HG03432 (cell line): ENCODE results near the gene PRRC2A.
A peak's percentile ranks its signal among the peaks of the same experiment; 100 is the strongest.

ENCODE experiments used
- ATAC-seq: cut with Tn5 transposase; IDR thresholded peaks from one replicate; pipeline ENCODE4 v1.9.1; 2021; ENCODE audit warnings: mild to moderate bottlenecking, moderate library complexity; ENCODE audit not compliant: unreplicated experiment

PRRC2A gene

DNA sequence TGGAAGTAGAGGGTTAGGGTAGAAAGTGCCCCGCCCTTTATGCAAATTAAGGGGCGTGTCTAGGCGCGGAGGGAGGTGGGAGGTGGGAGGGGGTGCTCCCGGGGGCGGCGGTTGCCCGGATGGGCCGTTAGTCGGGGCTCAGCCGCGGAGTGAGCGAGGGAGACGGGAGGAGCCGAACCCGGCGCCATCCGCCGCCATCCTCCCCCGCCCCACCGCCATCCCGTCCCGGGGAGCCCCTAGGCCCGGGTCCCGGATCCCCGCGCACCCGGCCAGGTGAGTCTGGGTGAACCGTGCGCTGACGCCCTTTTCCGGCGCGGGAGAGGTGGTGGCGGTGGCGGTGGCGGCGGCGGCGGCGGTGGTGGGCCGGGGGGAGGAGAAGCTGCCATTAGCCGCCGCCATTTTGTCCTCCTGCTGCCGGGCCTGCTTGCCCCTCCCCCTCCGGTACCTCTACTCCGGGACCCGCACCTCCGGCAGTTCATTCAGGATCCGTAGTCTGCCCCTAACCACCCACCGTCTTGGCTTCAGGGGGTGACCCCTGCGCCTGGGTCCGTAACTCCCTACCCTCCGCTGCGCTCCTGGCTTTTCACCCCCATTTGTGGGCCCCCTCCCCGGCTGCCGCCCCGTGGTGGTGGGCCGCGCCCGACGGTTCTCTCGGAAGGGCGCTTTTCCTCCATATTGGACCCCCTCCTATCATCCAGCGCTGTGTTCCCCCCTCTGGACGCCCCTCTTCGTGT lies at the start of gene PRRC2A:
Gene PRRC2A, plus strand, starts transcription at position 130 of the 734 bp plus-strand sequence. CDS start 2,075 bp downstream, outside the sequence.
- ATAC-seq: peak; percentile 57

DNA sequence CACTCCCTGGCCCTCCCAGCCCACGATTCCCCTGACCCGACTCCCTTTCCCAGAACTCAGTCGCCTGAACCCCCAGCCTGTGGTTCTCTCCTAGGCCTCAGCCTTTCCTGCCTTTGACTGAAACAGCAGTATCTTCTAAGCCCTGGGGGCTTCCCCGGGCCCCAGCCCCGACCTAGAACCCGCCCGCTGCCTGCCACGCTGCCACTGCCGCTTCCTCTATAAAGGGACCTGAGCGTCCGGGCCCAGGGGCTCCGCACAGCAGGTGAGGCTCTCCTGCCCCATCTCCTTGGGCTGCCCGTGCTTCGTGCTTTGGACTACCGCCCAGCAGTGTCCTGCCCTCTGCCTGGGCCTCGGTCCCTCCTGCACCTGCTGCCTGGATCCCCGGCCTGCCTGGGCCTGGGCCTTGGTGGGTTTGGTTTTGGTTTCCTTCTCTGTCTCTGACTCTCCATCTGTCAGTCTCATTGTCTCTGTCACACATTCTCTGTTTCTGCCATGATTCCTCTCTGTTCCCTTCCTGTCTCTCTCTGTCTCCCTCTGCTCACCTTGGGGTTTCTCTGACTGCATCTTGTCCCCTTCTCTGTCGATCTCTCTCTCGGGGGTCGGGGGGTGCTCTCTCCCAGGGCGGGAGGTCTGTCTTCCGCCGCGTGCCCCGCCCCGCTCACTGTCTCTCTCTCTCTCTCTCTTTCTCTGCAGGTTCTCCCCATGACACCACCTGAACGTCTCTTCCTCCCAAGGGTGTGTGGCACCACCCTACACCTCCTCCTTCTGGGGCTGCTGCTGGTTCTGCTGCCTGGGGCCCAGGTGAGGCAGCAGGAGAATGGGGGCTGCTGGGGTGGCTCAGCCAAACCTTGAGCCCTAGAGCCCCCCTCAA lies 48.2 kb upstream of the PRRC2A start, which contains the start of gene LTA:
Gene LTA, plus strand, starts transcription at position 249 of the 871 bp plus-strand sequence. Its CDS starts 454 bp downstream, at position 703.
- ATAC-seq: peak; percentile 33

DNA sequence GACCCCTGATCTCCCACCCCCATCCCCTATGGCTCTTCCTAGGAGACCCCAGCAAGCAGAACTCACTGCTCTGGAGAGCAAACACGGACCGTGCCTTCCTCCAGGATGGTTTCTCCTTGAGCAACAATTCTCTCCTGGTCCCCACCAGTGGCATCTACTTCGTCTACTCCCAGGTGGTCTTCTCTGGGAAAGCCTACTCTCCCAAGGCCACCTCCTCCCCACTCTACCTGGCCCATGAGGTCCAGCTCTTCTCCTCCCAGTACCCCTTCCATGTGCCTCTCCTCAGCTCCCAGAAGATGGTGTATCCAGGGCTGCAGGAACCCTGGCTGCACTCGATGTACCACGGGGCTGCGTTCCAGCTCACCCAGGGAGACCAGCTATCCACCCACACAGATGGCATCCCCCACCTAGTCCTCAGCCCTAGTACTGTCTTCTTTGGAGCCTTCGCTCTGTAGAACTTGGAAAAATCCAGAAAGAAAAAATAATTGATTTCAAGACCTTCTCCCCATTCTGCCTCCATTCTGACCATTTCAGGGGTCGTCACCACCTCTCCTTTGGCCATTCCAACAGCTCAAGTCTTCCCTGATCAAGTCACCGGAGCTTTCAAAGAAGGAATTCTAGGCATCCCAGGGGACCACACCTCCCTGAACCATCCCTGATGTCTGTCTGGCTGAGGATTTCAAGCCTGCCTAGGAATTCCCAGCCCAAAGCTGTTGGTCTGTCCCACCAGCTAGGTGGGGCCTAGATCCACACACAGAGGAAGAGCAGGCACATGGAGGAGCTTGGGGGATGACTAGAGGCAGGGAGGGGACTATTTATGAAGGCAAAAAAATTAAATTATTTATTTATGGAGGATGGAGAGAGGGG lies 47.0 kb upstream of the PRRC2A start:
- no peak for ATAC-seq

DNA sequence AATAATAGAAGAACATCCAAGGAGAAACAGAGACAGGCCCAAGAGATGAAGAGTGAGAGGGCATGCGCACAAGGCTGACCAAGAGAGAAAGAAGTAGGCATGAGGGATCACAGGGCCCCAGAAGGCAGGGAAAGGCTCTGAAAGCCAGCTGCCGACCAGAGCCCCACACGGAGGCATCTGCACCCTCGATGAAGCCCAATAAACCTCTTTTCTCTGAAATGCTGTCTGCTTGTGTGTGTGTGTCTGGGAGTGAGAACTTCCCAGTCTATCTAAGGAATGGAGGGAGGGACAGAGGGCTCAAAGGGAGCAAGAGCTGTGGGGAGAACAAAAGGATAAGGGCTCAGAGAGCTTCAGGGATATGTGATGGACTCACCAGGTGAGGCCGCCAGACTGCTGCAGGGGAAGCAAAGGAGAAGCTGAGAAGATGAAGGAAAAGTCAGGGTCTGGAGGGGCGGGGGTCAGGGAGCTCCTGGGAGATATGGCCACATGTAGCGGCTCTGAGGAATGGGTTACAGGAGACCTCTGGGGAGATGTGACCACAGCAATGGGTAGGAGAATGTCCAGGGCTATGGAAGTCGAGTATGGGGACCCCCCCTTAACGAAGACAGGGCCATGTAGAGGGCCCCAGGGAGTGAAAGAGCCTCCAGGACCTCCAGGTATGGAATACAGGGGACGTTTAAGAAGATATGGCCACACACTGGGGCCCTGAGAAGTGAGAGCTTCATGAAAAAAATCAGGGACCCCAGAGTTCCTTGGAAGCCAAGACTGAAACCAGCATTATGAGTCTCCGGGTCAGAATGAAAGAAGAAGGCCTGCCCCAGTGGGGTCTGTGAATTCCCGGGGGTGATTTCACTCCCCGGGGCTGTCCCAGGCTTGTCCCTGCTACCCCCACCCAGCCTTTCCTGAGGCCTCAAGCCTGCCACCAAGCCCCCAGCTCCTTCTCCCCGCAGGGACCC lies 46.1 kb upstream of the PRRC2A start:
- no peak for ATAC-seq

DNA sequence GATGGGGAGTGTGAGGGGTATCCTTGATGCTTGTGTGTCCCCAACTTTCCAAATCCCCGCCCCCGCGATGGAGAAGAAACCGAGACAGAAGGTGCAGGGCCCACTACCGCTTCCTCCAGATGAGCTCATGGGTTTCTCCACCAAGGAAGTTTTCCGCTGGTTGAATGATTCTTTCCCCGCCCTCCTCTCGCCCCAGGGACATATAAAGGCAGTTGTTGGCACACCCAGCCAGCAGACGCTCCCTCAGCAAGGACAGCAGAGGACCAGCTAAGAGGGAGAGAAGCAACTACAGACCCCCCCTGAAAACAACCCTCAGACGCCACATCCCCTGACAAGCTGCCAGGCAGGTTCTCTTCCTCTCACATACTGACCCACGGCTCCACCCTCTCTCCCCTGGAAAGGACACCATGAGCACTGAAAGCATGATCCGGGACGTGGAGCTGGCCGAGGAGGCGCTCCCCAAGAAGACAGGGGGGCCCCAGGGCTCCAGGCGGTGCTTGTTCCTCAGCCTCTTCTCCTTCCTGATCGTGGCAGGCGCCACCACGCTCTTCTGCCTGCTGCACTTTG lies 45.1 kb upstream of the PRRC2A start, which contains the start of gene TNF:
Gene TNF, plus strand, starts transcription at position 231 of the 567 bp plus-strand sequence. Its CDS starts 177 bp downstream, at position 408.
- ATAC-seq: no peak

DNA sequence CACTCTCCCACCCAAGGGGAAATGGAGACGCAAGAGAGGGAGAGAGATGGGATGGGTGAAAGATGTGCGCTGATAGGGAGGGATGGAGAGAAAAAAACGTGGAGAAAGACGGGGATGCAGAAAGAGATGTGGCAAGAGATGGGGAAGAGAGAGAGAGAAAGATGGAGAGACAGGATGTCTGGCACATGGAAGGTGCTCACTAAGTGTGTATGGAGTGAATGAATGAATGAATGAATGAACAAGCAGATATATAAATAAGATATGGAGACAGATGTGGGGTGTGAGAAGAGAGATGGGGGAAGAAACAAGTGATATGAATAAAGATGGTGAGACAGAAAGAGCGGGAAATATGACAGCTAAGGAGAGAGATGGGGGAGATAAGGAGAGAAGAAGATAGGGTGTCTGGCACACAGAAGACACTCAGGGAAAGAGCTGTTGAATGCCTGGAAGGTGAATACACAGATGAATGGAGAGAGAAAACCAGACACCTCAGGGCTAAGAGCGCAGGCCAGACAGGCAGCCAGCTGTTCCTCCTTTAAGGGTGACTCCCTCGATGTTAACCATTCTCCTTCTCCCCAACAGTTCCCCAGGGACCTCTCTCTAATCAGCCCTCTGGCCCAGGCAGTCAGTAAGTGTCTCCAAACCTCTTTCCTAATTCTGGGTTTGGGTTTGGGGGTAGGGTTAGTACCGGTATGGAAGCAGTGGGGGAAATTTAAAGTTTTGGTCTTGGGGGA lies 44.4 kb upstream of the PRRC2A start:
- ATAC-seq: no peak

DNA sequence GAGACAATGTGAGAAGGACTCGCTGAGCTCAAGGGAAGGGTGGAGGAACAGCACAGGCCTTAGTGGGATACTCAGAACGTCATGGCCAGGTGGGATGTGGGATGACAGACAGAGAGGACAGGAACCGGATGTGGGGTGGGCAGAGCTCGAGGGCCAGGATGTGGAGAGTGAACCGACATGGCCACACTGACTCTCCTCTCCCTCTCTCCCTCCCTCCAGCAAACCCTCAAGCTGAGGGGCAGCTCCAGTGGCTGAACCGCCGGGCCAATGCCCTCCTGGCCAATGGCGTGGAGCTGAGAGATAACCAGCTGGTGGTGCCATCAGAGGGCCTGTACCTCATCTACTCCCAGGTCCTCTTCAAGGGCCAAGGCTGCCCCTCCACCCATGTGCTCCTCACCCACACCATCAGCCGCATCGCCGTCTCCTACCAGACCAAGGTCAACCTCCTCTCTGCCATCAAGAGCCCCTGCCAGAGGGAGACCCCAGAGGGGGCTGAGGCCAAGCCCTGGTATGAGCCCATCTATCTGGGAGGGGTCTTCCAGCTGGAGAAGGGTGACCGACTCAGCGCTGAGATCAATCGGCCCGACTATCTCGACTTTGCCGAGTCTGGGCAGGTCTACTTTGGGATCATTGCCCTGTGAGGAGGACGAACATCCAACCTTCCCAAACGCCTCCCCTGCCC lies 43.5 kb upstream of the PRRC2A start:
- no peak for ATAC-seq

DNA sequence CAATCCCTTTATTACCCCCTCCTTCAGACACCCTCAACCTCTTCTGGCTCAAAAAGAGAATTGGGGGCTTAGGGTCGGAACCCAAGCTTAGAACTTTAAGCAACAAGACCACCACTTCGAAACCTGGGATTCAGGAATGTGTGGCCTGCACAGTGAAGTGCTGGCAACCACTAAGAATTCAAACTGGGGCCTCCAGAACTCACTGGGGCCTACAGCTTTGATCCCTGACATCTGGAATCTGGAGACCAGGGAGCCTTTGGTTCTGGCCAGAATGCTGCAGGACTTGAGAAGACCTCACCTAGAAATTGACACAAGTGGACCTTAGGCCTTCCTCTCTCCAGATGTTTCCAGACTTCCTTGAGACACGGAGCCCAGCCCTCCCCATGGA lies 42.9 kb upstream of the PRRC2A start:
- no peak for ATAC-seq

DNA sequence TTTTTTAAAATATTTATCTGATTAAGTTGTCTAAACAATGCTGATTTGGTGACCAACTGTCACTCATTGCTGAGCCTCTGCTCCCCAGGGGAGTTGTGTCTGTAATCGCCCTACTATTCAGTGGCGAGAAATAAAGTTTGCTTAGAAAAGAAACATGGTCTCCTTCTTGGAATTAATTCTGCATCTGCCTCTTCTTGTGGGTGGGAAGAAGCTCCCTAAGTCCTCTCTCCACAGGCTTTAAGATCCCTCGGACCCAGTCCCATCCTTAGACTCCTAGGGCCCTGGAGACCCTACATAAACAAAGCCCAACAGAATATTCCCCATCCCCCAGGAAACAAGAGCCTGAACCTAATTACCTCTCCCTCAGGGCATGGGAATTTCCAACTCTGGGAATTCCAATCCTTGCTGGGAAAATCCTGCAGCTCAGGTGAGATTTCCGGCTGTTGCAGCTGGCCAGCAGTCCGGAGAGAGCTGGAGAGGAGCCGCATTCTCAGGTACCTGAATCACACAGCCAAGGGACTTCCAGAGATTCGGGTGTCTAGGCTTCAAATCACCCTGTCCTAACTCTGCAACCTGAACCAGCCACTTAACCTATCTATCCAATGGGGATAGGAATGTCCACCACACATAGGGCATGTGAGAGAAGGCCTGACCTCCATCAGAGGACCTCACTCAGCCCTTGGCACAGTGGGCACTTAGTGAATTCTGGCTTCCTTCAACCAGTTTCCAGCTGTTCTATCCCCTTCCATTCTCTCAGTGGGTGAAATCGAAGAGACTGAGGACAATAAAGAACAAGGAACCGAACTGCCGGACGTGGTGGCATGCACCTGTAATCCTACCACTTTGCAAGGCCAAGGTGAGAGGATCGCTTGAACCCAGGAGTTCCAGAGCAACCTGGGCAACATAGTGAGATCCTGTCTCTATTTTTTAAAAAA lies 42.1 kb upstream of the PRRC2A start:
- ATAC-seq: no peak

DNA sequence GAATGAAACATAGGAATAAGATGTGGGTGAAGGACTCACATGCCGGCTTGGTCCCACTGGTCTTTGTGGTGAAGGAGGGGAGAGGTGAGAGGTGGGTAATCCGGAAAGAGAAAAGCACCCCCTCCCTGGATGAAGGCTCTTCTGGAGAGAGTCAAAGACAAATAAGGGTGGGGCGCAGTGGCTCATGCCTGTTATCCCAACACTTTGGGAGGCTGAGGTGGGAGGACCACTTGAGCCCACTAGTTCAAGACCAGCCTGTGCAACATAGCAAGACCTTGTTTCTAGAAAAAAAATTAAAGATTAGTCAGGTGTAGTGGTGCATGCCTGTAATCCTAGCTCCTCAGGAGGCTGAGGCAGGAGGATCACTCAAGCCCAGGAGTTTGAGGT lies 41.4 kb upstream of the PRRC2A start:
- no peak for ATAC-seq

DNA sequence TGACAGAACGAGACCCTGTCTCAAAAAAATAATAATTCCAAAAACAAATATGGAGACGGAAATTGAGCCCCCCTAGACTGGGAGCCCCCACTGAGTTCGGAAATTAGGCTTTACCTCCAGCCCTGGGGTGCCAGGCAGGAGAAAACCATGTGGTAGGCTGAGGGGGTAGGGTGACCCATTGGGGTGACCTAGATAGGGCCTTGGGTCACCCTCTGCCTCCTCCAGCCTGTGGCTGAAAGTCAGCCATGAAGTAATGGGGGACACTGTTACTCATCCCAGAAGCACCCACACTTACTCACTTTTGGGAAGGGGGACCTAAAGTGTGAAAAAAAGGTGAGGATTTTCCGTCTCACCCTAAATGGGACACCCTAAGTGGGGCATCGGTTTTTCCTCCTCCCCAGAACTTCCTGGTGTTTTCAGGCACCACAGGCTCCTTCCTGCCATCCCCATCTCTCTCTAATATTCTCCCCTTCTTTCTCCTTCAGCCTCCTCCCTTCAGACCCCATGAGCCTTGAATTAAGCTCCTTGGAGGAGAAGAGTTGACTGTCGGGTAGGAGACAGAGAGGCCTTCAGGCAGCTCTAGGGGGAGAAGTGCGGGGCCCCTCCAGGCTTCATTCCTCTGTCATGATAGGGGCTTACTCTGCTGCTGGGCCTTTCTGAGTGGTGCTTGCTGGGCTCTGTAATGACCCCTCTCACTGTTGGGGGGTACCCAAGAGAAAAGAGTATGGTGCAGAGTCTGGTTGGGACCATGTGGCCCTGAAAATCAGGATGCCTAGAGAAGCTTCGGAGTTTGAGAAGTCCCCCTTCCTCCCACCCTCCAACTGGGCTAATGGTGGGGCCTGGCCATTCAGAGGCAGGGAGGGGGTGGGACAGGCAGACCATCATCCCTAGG lies 40.7 kb upstream of the PRRC2A start:
- ATAC-seq: no peak

DNA sequence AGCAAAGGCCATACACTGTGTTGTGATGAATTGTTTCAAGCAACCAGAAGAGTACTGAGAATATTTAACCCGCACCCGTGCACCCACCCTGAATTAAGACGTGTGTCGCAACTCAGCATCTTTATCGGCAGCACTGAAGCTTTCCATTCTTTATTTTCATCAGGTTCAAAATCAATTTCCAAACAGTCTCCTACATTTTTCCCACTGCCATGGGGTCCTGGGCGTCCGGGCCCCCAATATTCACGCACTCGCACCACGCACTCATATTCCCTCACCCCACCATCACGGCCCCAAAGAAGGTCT lies 40.1 kb upstream of the PRRC2A start:
- ATAC-seq: no peak

DNA sequence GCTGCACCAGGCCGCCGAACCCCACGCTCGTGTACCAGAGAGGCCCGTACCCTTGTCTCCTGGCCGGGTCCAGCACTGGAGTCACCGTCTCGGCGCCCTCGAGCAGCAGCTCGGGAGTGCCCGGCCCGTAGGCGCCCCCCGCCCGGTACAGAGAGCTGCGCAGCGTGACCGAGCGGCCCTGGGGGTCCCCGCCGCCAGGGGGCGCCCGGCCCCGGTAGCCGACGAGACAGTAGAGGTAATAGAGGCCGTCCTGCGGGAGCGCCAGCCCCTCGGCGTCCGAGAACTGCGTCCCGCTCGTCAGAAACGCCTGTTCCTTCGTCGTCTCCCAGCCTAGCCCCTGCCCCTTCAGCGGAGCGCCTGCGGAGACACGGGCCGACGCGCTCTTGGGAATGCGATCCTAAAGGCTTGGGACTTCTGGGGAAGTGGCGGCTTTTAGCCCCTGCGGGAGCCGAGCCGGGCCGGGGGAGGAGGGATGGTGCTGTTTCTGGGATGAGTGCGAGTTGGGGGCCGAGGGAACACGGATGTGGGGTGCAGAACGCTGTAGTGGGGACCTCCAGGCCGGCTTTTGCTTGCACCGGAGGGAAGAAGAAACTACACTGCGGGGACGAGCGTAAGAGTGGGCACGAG lies 39.6 kb upstream of the PRRC2A start:
- ATAC-seq: peak; percentile 57

DNA sequence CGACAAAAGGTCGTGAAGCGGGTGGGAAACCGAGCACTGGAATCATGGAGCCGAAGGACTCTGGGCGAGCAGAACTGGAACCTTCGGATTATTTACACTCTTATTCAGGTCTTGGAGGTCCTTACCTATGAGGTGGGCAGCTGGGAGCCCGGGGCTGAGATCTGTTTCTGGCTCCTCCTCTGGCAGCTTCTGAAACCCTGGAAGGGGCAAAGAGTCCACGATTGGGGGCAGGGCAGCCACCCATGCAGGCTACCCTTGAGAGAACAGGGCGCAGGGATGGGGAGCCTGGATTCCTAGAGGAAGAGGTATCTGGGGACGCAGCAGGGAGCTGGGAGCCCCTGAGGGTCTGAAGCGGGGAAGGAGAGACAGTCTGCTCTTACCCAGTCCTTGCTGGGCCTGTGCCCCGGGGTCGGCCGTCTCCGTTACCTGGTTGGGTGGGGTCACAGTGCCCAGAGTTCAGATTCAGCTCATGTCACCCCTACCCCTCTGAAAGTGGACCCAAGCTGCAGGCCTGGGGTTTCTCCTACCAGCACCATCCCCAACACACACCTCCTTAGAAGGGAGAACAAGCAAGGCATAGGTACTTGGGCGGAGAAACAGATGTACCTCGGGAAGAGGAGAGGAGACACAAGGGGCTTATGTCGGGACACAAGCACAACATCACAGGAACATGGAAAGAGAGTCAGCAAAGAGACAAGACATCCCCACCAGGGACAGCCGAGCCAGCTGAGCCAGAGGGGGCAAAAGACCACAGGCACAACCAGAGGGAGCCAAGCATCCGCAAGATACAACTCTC lies 38.9 kb upstream of the PRRC2A start:
- ATAC-seq: no peak

DNA sequence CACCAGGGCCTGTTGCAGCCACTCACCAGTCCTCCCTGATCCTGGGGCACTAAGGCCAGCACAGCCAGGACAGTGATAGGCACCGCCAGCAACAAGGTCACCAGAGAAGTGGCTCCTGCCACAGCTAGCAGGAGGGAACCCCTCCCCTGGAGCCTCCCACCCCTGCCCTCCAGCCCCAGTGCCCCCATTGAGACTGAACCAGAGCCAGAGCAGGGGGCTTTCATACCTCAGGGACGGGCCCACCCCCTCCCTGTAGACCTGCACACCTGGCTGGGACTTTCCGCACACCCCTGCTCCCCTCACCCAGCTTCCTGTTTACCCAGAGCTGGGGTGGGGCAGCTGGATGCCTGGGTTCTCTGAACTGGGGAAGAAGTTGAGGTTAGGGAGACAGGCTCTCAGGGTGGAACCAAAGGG lies 38.3 kb upstream of the PRRC2A start, which contains the start of gene LTB:
Gene LTB, minus strand, starts transcription at position 195 of the 414 bp plus-strand sequence. Its CDS starts 7 bp downstream, at position 188.
- ATAC-seq: no peak
